HL-60 (cell line): ENCODE results near the gene IL1R1.

Source experiments
- DNase-seq, 2 experiments: peaks; one replicate each; pipeline ENCODE4 v3.0.0-alpha.2; 2010 to 2020; ENCODE audit warnings: low read depth in 1 of 2, low spot score in 1 of 2
- H3K27ac ChIP-seq: fragments of 250-450 bp; sonication (Bioruptor Pico); replicated peaks from 2 replicates; pipeline ENCODE4 v1.5.1; 2020; ENCODE audit warnings: mild to moderate bottlenecking, moderate library complexity
- H3K27me3 ChIP-seq: fragments of 250-450 bp; sonication (Bioruptor Pico); 2 replicates; pipeline ENCODE4 v1.5.1; 2021; ENCODE audit warnings: mild to moderate bottlenecking, moderate library complexity; ENCODE audit not compliant: insufficient read depth, poor library complexity, severe bottlenecking
- H3K4me3 ChIP-seq: replicated peaks from 2 replicates; pipeline ENCODE4 v1.5.1; 2011; ENCODE audit warnings: mild to moderate bottlenecking, control low read depth, low read length; ENCODE audit not compliant: insufficient read depth
- GABPA ChIP-seq: IDR thresholded peaks from 2 replicates; pipeline ENCODE4 v1.6.1; 2012; ENCODE audit warnings: low read depth
- POLR2AphosphoS5 ChIP-seq: IDR thresholded peaks from 2 replicates; pipeline ENCODE4 v1.6.1; 2012; ENCODE audit warnings: low read depth
- SPI1 ChIP-seq: IDR thresholded peaks from 2 replicates; pipeline ENCODE4 v1.6.1; 2012; ENCODE audit warnings: low read depth, mild to moderate bottlenecking, borderline replicate concordance
- long read RNA-seq: library from polyadenylated mRNA; unstranded; transcript quantifications from one replicate; pipeline ENCODE4 v2.0.0, GENCODE V29; 2020
- TF ChIP-seq, protein P1 (sequence below): IDR thresholded peaks from 2 replicates; pipeline ENCODE4 v1.6.1; 2012; ENCODE audit warnings: low read depth; ENCODE audit not compliant: insufficient replicate concordance
- TF ChIP-seq, protein P2 (sequence below): IDR thresholded peaks from one replicate; pipeline ENCODE4 v1.5.1; 2011; ENCODE audit warnings: low read length, control low read depth, inconsistent platforms; ENCODE audit not compliant: insufficient read depth

IL1R1 gene, protein sequence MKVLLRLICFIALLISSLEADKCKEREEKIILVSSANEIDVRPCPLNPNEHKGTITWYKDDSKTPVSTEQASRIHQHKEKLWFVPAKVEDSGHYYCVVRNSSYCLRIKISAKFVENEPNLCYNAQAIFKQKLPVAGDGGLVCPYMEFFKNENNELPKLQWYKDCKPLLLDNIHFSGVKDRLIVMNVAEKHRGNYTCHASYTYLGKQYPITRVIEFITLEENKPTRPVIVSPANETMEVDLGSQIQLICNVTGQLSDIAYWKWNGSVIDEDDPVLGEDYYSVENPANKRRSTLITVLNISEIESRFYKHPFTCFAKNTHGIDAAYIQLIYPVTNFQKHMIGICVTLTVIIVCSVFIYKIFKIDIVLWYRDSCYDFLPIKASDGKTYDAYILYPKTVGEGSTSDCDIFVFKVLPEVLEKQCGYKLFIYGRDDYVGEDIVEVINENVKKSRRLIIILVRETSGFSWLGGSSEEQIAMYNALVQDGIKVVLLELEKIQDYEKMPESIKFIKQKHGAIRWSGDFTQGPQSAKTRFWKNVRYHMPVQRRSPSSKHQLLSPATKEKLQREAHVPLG
- long read RNA-seq = 0 reads

DNA sequence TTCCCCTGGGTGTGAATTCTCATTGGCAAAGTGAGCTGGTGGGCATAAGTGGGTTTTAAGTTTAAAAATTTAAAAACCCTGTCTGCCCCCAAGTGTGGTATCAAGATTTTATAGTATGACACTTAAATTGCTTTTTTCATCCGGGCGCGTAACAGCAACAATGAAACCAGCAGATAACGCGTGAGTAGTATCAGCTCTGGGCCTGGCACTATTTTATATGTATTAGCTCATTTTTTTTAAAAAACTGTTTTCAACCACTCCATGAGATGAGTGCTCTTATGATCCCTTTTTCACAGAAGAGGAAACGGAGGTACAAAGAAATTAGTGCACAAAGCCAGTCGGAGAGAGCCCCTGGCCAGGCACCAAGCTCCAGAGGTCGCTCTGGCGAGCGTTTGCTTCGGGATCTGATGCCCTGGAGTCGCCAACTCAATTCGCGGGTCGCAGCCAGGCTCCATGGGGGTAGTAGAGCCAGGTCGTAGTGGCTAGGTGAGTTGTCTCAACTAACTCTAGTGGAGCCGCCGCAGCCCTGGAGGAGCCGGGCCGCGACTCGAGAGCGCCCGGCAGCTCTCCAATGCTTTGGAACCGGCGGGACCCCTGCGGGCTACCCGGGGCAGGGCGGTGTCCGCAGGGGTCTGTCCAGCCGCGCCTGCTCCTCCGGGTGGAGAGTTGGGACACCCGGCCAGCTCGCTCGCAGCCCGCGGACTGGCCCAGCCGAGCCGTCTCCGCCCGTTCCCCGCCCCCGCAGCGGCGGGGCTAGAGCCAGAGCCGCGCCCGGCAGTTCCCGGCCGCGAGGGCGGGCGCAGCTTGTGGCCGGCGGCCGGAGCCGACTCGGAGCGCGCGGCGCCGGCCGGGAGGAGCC is at the start of gene IL1R1:
TSS of gene IL1R1 (plus strand) at position 777 of the 859 bp plus-strand sequence. CDS start 14,979 bp downstream, outside the sequence.
- peak within 1 kb of the TSS; percentile 63 for H3K27ac ChIP-seq
- peak within 1 kb of the TSS; percentile 39 for H3K4me3 ChIP-seq
- H3K27me3 ChIP-seq = no peaks in the 10 kb centered on the region
- peak; percentile 11 to 21 for DNase-seq
- TF ChIP-seq SPI1 = no peak
- TF ChIP-seq, protein P1, sequence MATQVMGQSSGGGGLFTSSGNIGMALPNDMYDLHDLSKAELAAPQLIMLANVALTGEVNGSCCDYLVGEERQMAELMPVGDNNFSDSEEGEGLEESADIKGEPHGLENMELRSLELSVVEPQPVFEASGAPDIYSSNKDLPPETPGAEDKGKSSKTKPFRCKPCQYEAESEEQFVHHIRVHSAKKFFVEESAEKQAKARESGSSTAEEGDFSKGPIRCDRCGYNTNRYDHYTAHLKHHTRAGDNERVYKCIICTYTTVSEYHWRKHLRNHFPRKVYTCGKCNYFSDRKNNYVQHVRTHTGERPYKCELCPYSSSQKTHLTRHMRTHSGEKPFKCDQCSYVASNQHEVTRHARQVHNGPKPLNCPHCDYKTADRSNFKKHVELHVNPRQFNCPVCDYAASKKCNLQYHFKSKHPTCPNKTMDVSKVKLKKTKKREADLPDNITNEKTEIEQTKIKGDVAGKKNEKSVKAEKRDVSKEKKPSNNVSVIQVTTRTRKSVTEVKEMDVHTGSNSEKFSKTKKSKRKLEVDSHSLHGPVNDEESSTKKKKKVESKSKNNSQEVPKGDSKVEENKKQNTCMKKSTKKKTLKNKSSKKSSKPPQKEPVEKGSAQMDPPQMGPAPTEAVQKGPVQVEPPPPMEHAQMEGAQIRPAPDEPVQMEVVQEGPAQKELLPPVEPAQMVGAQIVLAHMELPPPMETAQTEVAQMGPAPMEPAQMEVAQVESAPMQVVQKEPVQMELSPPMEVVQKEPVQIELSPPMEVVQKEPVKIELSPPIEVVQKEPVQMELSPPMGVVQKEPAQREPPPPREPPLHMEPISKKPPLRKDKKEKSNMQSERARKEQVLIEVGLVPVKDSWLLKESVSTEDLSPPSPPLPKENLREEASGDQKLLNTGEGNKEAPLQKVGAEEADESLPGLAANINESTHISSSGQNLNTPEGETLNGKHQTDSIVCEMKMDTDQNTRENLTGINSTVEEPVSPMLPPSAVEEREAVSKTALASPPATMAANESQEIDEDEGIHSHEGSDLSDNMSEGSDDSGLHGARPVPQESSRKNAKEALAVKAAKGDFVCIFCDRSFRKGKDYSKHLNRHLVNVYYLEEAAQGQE = no peak
- no peak for TF ChIP-seq GABPA
- no peak for TF ChIP-seq POLR2AphosphoS5
- TF ChIP-seq, protein P2, sequence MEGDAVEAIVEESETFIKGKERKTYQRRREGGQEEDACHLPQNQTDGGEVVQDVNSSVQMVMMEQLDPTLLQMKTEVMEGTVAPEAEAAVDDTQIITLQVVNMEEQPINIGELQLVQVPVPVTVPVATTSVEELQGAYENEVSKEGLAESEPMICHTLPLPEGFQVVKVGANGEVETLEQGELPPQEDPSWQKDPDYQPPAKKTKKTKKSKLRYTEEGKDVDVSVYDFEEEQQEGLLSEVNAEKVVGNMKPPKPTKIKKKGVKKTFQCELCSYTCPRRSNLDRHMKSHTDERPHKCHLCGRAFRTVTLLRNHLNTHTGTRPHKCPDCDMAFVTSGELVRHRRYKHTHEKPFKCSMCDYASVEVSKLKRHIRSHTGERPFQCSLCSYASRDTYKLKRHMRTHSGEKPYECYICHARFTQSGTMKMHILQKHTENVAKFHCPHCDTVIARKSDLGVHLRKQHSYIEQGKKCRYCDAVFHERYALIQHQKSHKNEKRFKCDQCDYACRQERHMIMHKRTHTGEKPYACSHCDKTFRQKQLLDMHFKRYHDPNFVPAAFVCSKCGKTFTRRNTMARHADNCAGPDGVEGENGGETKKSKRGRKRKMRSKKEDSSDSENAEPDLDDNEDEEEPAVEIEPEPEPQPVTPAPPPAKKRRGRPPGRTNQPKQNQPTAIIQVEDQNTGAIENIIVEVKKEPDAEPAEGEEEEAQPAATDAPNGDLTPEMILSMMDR = no peak

DNA sequence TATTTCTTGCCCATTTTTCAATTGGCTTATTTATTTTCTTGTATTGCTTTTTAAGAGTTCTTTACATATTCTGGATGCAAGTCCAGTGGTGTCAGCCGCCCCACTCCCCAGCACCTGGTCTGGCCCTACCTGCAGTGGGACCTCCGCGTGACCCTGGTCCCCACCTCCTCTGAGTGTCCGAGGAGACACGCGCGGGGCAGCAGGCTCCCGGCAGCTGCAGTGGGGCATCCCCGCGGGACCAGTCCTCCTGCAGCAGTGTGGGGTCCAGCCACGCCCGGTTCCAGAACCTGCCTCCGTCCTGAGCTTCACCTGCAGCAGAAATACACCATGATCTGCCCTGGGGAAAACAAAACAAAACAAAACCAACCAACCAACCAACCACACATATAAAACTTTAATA is 48.9 kb upstream of the IL1R1 start:
- DNase-seq = no peak
- no peaks in the 10 kb centered on the region for H3K27me3 ChIP-seq
- H3K27ac ChIP-seq = no peak overlapping the region
- TF ChIP-seq SPI1 = no peak
- TF ChIP-seq, protein P2 = no peak
- no peak overlapping the region for H3K4me3 ChIP-seq

DNA sequence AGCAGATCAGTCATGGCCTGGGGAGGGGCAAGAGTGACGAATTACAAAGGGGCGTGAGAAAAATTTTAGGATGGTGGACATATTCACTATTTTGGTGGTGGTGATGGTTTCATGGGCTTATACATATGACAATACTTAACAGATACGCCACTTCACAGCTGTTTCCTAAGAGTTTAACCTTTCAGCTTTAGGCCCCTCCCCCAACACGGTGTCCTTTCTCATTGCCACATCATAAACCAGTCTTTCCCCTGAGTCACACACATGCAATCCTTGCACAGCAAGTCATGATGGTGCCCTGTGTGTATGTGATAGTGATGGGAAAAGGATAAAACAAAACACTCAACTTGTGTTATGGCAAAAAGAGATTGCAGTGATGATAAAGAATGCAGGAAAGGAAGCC is 47.6 kb upstream of the IL1R1 start:
- no peak overlapping the region for H3K27ac ChIP-seq
- peak; percentile 34 to 76 for DNase-seq

More for the DNA sequence above, 47.6 kb upstream of the IL1R1 start:
- no peak overlapping the region for H3K4me3 ChIP-seq
- H3K27me3 ChIP-seq = no peaks in the 10 kb centered on the region
- TF ChIP-seq, protein P1 = no peak
